Dedifferentiated amniotic fluid mesenchymal stem cell (primary cell): ENCODE results near the gene COPB1.
A peak's percentile ranks its signal among the peaks of the same experiment; 100 is the strongest.

Experiments used
- DNase-seq: peaks from one replicate; pipeline ENCODE4 v3.0.0-alpha.2; 2016; ENCODE audit errors: extremely low spot score

Gene COPB1

DNA sequence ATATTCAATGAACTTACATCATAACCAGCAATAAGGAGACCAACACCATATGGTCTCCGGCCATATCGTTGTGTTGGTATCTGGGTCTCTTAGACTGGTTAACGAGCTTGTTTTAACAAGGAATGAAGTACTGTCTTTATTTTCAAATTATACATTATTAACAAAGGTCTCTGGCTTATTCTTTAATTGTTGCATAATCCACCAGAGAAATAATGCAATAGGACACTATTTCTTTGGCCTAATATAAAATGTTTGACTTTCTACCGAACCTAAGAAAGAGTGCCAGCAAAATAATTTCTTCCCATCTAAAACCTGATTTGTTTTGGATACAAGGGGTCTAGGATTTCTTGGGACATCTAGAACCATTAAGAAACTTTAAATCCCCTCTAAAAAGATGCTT is 14.2 kb upstream of the COPB1 start:
- no peak for DNase-seq

- DNase-seq, result no peak
Measured at GRCh38 chr11:14506532-14506931, 6.9 kb upstream of the COPB1 start.

DNA sequence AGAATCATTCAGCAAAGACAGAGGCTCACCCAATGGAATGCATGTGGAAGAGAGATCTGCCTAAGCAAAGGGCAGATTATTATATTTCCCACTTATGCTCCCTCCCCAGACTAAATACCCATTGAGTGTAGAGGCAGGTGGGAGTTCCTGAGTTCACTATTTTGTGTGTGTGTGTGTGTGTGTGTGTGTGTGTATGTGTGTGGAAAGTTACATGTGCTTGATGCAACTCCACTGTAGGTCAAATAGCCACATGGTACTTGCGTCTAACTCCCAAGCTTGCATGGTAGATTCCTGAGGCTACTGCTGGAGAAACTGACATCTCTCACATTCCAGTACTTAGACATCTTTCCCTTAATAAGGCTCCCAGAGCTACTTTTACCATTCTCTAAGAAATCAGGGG is 3.4 kb upstream of the COPB1 start:
- no peak for DNase-seq

DNA sequence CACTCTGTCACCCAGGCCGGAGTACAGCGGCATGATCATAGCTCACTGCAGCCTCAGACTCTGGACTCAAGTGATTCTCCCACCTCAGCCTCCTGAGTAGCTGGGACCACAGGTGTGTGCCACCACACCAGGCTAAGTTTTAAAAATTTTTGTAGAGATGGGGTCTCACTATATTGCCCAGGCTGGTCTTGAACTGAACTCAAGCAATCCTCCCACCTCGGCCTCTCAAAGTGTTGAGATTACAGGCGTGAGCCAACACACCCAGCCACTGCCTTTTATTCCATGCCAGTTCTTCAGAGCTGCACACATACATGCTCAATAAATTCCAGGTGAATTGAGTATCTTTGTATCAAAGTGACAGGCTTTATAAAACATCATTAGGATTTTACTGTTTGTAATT is 2.4 kb upstream of the COPB1 start:
- no peak for DNase-seq

DNA sequence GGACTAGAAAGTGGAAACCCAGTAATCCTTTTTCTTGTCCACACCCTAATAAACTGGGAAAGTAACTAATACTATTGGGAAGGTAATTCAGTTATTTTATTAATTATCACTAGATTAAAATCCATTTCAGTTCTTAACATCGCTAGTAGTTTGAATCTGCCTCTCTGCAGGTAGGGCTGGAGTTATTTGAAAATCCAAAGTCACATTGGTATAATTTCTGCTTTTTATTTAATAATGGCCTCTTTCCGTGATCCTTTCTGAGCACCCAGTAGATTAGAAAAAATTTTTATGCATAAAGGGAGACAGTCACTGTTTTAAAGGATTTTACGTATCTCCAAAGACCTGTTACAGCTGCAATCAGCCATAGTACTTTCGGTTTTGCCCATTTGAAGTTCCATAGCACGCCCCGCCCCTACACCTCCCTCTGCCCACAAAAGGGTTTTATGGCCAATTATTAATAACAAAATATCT is 605 bp upstream of the COPB1 start:
- peak; percentile 58 for DNase-seq

GRCh38 chr11:14499178-14499559 is 442 bp downstream of the COPB1 start:
- DNase-seq, result no peak

GRCh38 chr11:14480716-14481115 is 18.9 kb downstream of the COPB1 start:
- DNase-seq, result no peak

GRCh38 chr11:14471127-14471526 is 28.5 kb downstream of the COPB1 start:
- DNase-seq, result no peak

GRCh38 chr11:14463623-14464022 is 36.0 kb downstream of the COPB1 start:
- no peak for DNase-seq

DNA sequence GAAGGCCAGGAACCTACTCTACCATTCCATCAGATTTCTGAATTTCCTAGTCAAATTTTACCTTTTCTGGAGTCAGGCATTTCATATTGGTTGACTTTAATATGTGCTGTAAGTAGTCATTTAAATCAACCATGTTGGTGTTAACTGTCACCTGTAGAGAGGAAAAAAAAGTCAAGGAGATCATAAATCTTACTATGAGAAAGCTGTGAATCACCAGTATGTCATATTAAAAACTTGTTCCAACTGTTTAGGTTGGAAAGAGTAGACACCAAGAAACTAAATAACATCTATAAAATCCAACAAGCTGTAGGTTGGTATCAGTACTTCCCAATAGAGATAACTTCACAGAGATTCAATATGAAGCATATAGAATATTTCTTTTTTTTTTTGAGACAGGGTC is 39.5 kb downstream of the COPB1 start:
- DNase-seq, result no peak

GRCh38 chr11:14458377-14458776 is 41.2 kb downstream of the COPB1 start:
- no peak for DNase-seq

DNA sequence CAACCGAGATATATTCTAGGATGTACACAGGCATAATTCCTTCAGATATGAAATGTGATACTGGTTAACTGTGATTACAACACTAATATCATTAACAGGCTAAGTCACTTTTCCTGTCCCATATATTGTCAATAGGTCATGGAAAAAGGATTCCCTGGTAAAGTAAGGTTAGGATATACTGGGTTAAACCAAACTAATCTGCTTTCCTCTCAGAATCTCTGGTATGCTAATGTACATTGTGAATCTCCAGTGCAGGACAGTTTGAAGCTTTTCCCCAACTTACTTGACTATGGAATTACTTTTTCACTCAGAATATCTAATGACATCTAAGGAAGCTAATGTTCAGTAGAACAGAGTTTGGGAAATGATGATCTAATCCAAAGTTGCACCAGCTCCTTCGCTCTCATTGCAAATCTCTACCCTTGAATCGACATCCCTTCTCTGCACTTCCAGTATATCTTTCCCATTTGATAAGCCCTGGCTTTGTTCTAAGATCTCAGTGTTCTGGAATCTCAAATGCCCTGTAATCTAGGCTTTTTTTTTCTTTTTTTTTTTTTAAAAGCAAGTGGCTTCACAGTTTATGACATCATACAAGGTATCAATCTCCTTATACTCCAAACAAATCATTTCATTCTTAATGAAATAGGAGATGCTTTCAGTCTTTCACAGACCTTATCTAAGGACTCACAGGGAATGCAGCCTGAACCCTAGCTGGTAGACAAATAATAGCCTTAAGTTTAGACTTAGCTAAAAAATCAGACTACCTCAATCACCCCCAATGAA is 43.8 kb downstream of the COPB1 start:
- no peak for DNase-seq

GRCh38 chr11:14454861-14455632 is 44.6 kb downstream of the COPB1 start:
- DNase-seq, result peak; percentile 38

DNA sequence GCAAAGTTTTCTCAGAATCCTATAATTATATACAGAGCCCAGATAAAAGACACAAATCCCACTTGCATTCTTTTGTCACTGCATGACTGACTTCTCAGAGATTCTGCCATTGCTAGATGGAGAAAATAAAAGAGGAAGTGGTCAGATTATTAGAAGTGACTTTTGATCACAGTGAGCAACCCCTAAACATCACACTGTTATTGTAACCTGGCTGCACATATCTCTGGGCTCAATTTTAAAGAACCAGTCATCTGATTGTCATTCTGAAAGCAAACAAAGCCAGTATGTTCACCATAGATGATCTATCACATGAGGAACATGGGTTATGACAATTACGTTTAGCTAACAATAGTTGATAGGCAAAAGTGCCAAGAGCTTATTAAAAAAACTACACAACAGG is 47.8 kb downstream of the COPB1 start:
- DNase-seq, result no peak

- DNase-seq, result no peak
Measured at GRCh38 chr11:14449302-14449714, 50.3 kb downstream of the COPB1 start.

DNA sequence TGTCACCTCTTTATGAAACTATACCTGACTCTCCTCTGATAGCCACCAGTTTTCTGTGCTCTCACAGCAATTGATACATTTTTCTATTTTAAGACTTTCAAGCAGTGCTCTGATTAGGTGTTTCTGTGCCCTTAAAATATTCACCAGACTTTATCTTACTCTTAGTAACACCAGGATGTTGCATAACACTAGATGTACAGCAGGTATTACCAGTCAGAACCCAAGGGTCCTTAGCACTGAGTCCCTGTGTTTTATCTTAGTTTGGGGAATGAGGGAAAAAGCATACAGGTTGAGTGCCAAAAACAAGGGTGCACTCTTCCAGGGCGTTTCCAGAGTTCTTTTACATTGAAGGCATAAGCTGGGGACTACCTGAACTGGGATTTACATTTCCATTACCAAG is 51.4 kb downstream of the COPB1 start:
- no peak for DNase-seq

GRCh38 chr11:14446701-14447169 is 52.9 kb downstream of the COPB1 start:
- DNase-seq, result no peak

DNA sequence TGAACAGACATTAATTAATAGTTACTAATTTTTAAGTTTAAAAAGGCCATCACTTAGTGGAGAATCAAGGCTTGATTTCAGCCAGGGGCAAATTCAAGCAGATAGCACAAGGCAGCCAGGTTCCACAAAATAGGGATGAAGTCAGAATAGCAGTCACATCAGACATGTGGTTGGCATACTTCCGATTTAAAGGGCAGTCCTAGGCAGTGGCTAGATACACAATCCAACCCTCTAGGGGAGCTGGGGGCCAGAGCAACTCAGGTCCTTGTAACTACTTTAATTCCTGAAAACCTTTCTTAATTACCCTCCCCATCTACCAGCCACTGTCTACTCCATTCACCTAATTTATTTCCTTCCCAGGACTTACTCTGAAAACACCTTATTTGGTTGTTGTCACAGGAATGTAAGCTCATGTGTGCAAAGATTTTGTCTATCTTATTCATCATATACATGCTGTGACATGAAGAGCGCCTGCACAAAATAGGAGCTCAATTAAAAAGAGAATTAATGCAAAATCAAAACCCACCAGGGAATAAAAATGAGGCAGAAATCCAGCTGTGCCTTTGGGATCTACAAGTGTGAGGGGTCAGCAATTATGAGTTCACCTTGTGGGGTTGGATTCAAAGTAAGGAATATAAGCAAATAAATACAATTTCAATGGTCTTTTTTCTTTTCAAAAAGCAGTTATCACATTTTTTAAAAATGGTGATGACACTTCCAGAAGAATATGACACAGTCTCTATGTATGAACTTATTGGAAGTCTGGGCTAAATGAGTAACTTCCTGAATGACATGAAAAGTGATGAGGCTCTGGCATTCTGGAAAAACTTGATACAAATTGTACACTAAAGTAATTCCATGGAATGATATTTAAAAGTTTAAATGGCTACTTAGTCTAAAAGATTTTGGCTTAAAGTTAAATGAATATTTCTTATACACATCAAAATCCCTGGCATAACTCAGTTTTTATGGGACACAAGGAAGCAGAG is 53.8 kb downstream of the COPB1 start:
- DNase-seq, result no peak

DNA sequence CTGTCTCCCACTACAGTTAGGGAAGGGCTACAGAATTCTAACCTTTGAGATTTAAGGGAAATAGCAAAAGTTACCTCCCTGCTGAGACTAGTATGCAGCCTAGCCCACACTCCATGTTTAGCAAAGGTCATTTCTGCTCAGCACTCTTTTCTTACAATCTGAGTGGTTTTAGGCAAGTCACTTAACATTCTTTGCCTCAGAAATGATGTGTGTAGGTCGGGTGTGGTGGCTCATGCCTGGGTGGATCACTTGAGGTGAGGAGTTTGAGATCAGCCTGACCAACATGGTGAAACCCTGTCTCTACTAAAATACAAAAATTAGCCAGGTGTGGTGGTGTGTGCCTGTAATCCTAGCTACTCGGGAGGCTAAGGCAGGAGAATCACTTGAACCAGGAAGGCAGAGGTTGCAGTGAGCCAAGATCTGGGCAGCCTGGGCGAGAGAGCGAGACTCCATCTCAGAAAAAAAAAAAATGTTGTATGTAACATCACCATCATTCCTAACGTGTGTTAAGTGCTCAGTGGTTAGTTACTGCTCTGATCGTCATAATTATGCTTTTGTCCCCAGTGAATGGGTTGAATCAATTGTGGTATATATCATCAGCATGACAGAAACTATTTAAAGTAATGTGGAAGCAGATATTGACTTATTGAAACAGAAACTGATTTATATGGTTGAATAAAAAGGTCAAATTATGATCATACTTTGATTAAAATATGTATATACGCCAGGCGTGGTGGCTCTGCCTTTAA is 55.0 kb downstream of the COPB1 start:
- no peak for DNase-seq

- no peak for DNase-seq
Measured at GRCh38 chr11:14443638-14444037, 56.0 kb downstream of the COPB1 start.
